ENCODE data around the gene WNK1. TPM values are rescaled to one million over a fixed set of nuclear protein-coding genes. Genes with fewer than 3 reads are reported as not detected.

The WNK1 gene
- total RNA-seq, 1 donor from 2014 or later: 333 TPM

Other genes starting within 250 kb of the WNK1 start
- gene NINJ2, start 89.1 kb upstream of the WNK1 start, total RNA-seq: 5.3 TPM
- gene RAD52, start 197.1 kb downstream of the WNK1 start, total RNA-seq: 6.4 TPM
- 43.0 TPM for gene ERC1, start 238.6 kb downstream of the WNK1 start, total RNA-seq

All from left ventricle myocardium superior (tissue), 1 donor.